Endodermal cell (in vitro differentiated cells): ENCODE measurements around the gene SOX21. TPM values are rescaled to one million over a fixed set of nuclear protein-coding genes. Genes with fewer than 3 reads are reported as not detected.

Experiments used
- DNase-seq: peaks from one replicate; pipeline ENCODE4 v3.0.0-alpha.2; 2017
- H3K27ac ChIP-seq: 2 replicates; pipeline ENCODE4 v1.5.1; 2013; ENCODE audit warnings: mild to moderate bottlenecking, low read depth, low read length, moderate library complexity
- H3K27me3 ChIP-seq: 2 replicates; pipeline ENCODE4 v1.6.1; 2013; ENCODE audit warnings: mild to moderate bottlenecking, low read length, moderate library complexity; ENCODE audit not compliant: insufficient read depth, control insufficient read depth, poor library complexity, severe bottlenecking
- H3K36me3 ChIP-seq: 2 replicates; pipeline ENCODE4 v1.7.0; 2013; ENCODE audit warnings: mild to moderate bottlenecking, low read length, moderate library complexity; ENCODE audit not compliant: control insufficient read depth, insufficient read depth
- H3K4me1 ChIP-seq: one replicate; pipeline ENCODE4 v1.7.0; 2013; ENCODE audit warnings: low read length; ENCODE audit not compliant: control insufficient read depth, insufficient read depth
- H3K4me3 ChIP-seq: 2 replicates; pipeline ENCODE4 v1.5.1; 2013; ENCODE audit warnings: mild to moderate bottlenecking, low read length, moderate library complexity
- H3K9ac ChIP-seq: 2 replicates; pipeline ENCODE4 v1.6.1; 2013; ENCODE audit warnings: mild to moderate bottlenecking, low read length, moderate library complexity; ENCODE audit not compliant: poor library complexity, severe bottlenecking; ENCODE audit errors: extremely low read depth
- H3K9me3 ChIP-seq: 2 replicates; pipeline ENCODE4 v1.6.1; 2013; ENCODE audit warnings: mild to moderate bottlenecking, low read length, moderate library complexity; ENCODE audit not compliant: control insufficient read depth
- H3K27ac Mint-ChIP-seq: 2 replicates; pipeline ENCODE4 v1.8.0; 2020; ENCODE audit warnings: mixed read lengths
- H3K27me3 Mint-ChIP-seq: 2 replicates; pipeline ENCODE4 v1.8.0; 2021; ENCODE audit warnings: mild to moderate bottlenecking, mixed read lengths; ENCODE audit not compliant: insufficient read depth
- H3K36me3 Mint-ChIP-seq: 2 replicates; pipeline ENCODE4 v1.8.0; 2020; ENCODE audit warnings: low read depth, mixed read lengths
- H3K4me1 Mint-ChIP-seq: 2 replicates; pipeline ENCODE4 v1.8.0; 2020; ENCODE audit warnings: mixed read lengths
- H3K4me3 Mint-ChIP-seq: 2 replicates; pipeline ENCODE4 v1.8.0; 2020; ENCODE audit warnings: mild to moderate bottlenecking, moderate library complexity, mixed read lengths
- H3K9me3 Mint-ChIP-seq: 2 replicates; pipeline ENCODE4 v1.8.0; 2020; ENCODE audit warnings: mild to moderate bottlenecking, mixed read lengths
- CTCF ChIP-seq: fragments of 200-600 bp; sonication (generic); conservative IDR thresholded peaks from 2 replicates; pipeline ENCODE4 v1.5.0; 2021; ENCODE audit warnings: antibody characterized with exemption, mild to moderate bottlenecking
- WGBS, 2 experiments: methylation state at CpG; one replicate each; pipeline versions ENCODE4 v1.1.5 to v1.1.7; 2013; ENCODE audit warnings: missing lambda C conversion rate in 2 of 2, mixed read lengths in 1 of 2; ENCODE audit not compliant: insufficient coverage in 1 of 2, insufficient read length in 1 of 2; 5-methylcytosine and 5-hydroxymethylcytosine counted together
- total RNA-seq, 2 donors: library from RNA; stranded (reverse); fragmentation: NEBNext Ultra II Directional in 1 of 2; extraction: Animal tissue kit (Norgen Biotek cat#: 25700) in 1 of 2; gene quantifications; 2 replicates in 1 of 2; 3 replicates in 1 of 2; pipeline ENCODE4 v1.2.1, GENCODE V29; 2021

SOX21 gene
- total RNA-seq, 2 donors from 2014 or later, result 5.2 to 10.1 TPM

DNA sequence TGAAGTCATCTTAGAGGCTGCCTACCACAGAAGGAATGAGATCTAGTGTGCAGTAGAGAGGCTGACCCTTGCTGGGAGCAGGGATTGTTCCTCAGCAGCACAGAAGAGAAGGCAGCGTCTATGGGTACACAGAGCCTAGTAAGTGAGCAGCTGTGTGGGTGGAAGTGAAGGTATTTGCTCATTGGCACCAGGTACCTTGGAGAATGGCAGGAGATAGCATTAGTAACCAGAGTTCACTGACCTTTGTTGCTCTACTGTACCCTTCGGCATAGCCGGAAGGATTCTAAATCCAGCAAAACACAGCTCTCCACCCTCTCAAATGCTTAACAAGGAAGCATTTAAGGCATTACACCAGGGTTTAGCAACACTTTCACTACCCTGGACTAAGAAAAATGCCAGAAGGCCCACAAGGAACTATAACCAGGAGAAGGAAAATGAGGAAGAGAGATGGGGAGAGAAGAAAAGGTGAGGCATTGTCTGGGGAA is 12.3 kb downstream of the SOX21 start:
- H3K9me3 Mint-ChIP-seq, result no peaks in the 10 kb centered on the region
- Histone ChIP-seq H3K4me1 (peaks cover 3% of the 10 kb centered on the region), H3K9ac (no peak overlapping the region), H3K27ac (no peak overlapping the region), H3K27me3 (peaks cover 79% of the 10 kb centered on the region), H3K36me3 (no peaks in the 10 kb centered on the region), H3K4me3 (no peak overlapping the region), H3K9me3 (peaks cover 10% of the 10 kb centered on the region)
- H3K27me3 Mint-ChIP-seq, result peaks cover 96% of the 10 kb centered on the region
- H3K36me3 Mint-ChIP-seq, result no peaks in the 10 kb centered on the region
- no peak overlapping the region for H3K4me3 Mint-ChIP-seq
- 92 to 100% methylated on average over 2 to 3 of the region's 3 CpGs for WGBS, 2 experiments
- H3K4me1 Mint-ChIP-seq, result peaks cover 18% of the 10 kb centered on the region
- no peak for DNase-seq
- H3K27ac Mint-ChIP-seq, result no peak overlapping the region
- no peak for TF ChIP-seq CTCF

GRCh38 chr13:94696171-94696570 is 16.2 kb downstream of the SOX21 start:
- H3K4me3 ChIP-seq, result no peak overlapping the region
- no peak overlapping the region for H3K27ac Mint-ChIP-seq
- H3K9me3 ChIP-seq, result no peaks in the 10 kb centered on the region
- H3K27me3 ChIP-seq, result peaks cover 68% of the 10 kb centered on the region
- no peaks in the 10 kb centered on the region for H3K9me3 Mint-ChIP-seq
- no peak overlapping the region for H3K27ac ChIP-seq
- no peak for DNase-seq
- TF ChIP-seq CTCF, result no peak
- H3K27me3 Mint-ChIP-seq, result peaks cover 91% of the 10 kb centered on the region
- H3K36me3 Mint-ChIP-seq, result no peaks in the 10 kb centered on the region
- no peak overlapping the region for H3K9ac ChIP-seq
- H3K4me1 ChIP-seq, result no peaks in the 10 kb centered on the region
- WGBS, 2 experiments, result 83% methylated on average over 1 of the region's 1 CpG; no CpG with 5 or more reads in 1 of the 2 experiments
- no peaks in the 10 kb centered on the region for H3K36me3 ChIP-seq
- H3K4me3 Mint-ChIP-seq, result no peak overlapping the region
- H3K4me1 Mint-ChIP-seq, result peaks cover 4% of the 10 kb centered on the region

- Histone ChIP-seq H3K27ac (no peak overlapping the region), H3K36me3 (no peaks in the 10 kb centered on the region), H3K4me3 (no peak overlapping the region), H3K27me3 (peaks cover 47% of the 10 kb centered on the region), H3K9ac (no peak overlapping the region), H3K9me3 (no peaks in the 10 kb centered on the region), H3K4me1 (peaks cover 4% of the 10 kb centered on the region)
- WGBS, 2 experiments, result 89 to 96% methylated on average over 4 of the region's 4 CpGs
- Mint-ChIP-seq H3K36me3 (no peaks in the 10 kb centered on the region), H3K4me3 (no peak overlapping the region), H3K9me3 (no peaks in the 10 kb centered on the region), H3K27ac (no peak overlapping the region), H3K4me1 (no peaks in the 10 kb centered on the region), H3K27me3 (peaks cover 73% of the 10 kb centered on the region)
- no peak for DNase-seq
- no peak for TF ChIP-seq CTCF
These were observed 20.3 kb downstream of the SOX21 start for GRCh38 chr13:94692030-94692429.
